NAMALWA (cell line): ENCODE measurements around the gene MPEG1.
A peak's percentile ranks its signal among the peaks of the same experiment; 100 is the strongest.

Source experiments
- DNase-seq: peaks from one replicate; pipeline ENCODE4 v3.0.0-alpha.2; 2015; ENCODE audit warnings: low spot score

The MPEG1 gene

GRCh38 chr11:59171508-59172322, 41.0 kb downstream of the MPEG1 start, which contains the start of gene DTX4:
DTX4 (plus strand) TSS chr11:59172132; CDS start chr11:59172596, 464 bp downstream.
- peak; percentile 92 for DNase-seq

GRCh38 chr11:59164028-59164427, 48.7 kb downstream of the MPEG1 start:
- DNase-seq, result no peak
